ENCODE data around the gene SDHB.

The SDHB gene

GRCh38 chr1:16969057-16969611, 84.7 kb downstream of the SDHB start:
- DNase-seq (ENCODE audit: low spot score), result no peak

All from SK-N-DZ (cell line).